Measurements from ENCODE around the gene ZBTB11. TPM values are rescaled to one million over a fixed set of nuclear protein-coding genes. Genes with fewer than 3 reads are reported as not detected.

ZBTB11 gene
- total and polyA plus RNA-seq, 7 donors: 3.0 to 24.4 (median 18.6) TPM

- no peak for DNase-seq
- intact Hi-C loops (cut with DNase I): no loop called here
- 69% methylated on average over 7 of the region's 7 CpGs for WGBS, 2 donors
- Histone ChIP-seq H3K27ac (no peak overlapping the region), H3K4me3 (no peak overlapping the region), H3K9me3 (no peaks in the 10 kb centered on the region), H3K36me3 (peaks cover 0 to under 1% (median 0%) of the 10 kb centered on the region in 4 donors), H3K4me1 (peaks cover 0 to 11% (median 8%) of the 10 kb centered on the region in 4 donors), H3K27me3 (no peaks in the 10 kb centered on the region)
- no peak for TF ChIP-seq POLR2A (IDR thresholded peaks at IDR 0.05)
- TF ChIP-seq, protein P1, sequence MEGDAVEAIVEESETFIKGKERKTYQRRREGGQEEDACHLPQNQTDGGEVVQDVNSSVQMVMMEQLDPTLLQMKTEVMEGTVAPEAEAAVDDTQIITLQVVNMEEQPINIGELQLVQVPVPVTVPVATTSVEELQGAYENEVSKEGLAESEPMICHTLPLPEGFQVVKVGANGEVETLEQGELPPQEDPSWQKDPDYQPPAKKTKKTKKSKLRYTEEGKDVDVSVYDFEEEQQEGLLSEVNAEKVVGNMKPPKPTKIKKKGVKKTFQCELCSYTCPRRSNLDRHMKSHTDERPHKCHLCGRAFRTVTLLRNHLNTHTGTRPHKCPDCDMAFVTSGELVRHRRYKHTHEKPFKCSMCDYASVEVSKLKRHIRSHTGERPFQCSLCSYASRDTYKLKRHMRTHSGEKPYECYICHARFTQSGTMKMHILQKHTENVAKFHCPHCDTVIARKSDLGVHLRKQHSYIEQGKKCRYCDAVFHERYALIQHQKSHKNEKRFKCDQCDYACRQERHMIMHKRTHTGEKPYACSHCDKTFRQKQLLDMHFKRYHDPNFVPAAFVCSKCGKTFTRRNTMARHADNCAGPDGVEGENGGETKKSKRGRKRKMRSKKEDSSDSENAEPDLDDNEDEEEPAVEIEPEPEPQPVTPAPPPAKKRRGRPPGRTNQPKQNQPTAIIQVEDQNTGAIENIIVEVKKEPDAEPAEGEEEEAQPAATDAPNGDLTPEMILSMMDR (IDR thresholded peaks at IDR 0.05): no peak
Measured at GRCh38 chr3:101722394-101723173, 45.7 kb upstream of the ZBTB11 start.

DNA sequence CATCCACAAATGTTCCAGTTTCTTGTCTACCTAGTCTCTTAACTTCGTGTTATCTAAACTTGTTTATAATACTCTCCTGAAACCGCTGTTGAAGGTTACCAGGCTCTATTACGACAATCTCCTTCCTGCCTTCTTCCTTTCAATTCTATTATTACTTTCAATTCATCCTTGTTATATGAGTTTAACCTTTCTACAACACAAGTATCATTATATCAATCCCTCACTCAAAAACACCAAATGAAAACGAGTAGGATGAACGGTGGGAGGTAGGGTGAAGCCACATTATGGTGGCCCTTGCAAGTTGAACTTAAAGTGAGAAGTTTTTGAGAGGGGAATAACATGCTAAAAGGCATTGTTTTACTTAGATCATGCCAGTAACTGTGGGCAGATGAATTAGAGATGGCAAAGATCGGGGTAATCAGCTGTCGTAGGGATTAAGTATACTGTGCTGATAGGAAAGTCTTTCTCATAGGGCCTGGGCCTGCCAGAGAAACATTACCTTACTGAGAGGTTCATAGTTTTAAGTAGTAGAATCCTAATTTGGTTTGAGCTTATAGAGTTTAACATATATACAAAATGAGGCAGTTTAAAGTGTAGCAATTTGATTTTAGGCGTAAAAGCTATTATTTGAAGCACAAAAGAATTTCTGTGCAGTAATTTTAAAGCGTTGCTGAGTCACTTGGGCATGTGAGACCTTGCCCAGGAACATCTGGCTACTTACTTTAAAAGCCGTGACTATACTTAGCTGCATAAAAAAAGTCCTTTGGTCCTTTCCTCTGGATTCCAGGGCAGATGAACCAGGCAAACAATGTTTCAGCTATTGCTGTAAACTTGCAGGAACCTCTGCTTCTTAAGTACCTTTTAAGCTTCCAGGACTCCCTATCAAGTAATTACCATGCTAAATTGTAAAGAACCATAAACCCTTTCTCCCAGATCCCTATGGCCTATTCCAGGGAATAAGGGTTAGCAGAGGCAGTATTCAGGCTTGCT lies 44.2 kb upstream of the ZBTB11 start:
- 66 to 76% methylated on average over 10 of the region's 10 CpGs for WGBS, 2 donors
- peaks cover 0 to 8% (median 7%) of the 10 kb centered on the region in 4 donors for H3K4me1 ChIP-seq
- H3K4me3 ChIP-seq: no peak overlapping the region
- no peak for DNase-seq
- intact Hi-C loops (cut with DNase I): no loop called here
- no peak for TF ChIP-seq EP300 (IDR thresholded peaks at IDR 0.05)
- TF ChIP-seq, protein P1 (IDR thresholded peaks at IDR 0.05): no peak
- TF ChIP-seq POLR2A (IDR thresholded peaks at IDR 0.05): no peak
- TF ChIP-seq POLR2AphosphoS5 (IDR thresholded peaks at IDR 0.05): no peak
- no peak overlapping the region for H3K27ac ChIP-seq
- no peaks in the 10 kb centered on the region for H3K27me3 ChIP-seq
- H3K36me3 ChIP-seq: no peaks in the 10 kb centered on the region
- H3K9me3 ChIP-seq: no peaks in the 10 kb centered on the region

GRCh38 chr3:101719604-101720185 lies 42.8 kb upstream of the ZBTB11 start:
- H3K27ac ChIP-seq: no peak overlapping the region
- H3K36me3 ChIP-seq: no peaks in the 10 kb centered on the region
- intact Hi-C loops (cut with DNase I): no loop called here
- no peaks in the 10 kb centered on the region for H3K9me3 ChIP-seq
- no peak for DNase-seq
- H3K27me3 ChIP-seq: no peaks in the 10 kb centered on the region
- WGBS, 2 donors: 96% methylated on average over 3 of the region's 3 CpGs
- TF ChIP-seq, protein P1 (IDR thresholded peaks at IDR 0.05): no peak
- TF ChIP-seq POLR2AphosphoS5 (IDR thresholded peaks at IDR 0.05): no peak
- H3K4me3 ChIP-seq: no peak overlapping the region
- H3K4me1 ChIP-seq: no peaks in the 10 kb centered on the region

- 77 to 84% methylated on average over 1 of the region's 1 CpG for WGBS, 2 donors
- TF ChIP-seq EP300 (IDR thresholded peaks at IDR 0.05): no peak
- TF ChIP-seq, protein P1 (IDR thresholded peaks at IDR 0.05): no peak
- TF ChIP-seq POLR2AphosphoS5 (IDR thresholded peaks at IDR 0.05): no peak
- TF ChIP-seq POLR2A (IDR thresholded peaks at IDR 0.05): no peak
- intact Hi-C loops (cut with DNase I): no loop called here
- H3K36me3 ChIP-seq: no peaks in the 10 kb centered on the region
- no peak overlapping the region for H3K27ac ChIP-seq
- H3K27me3 ChIP-seq: peaks cover 0 to 4% (median 0%) of the 10 kb centered on the region in 3 donors
- no peak for DNase-seq
- H3K4me1 ChIP-seq: no peaks in the 10 kb centered on the region
- no peak overlapping the region for H3K4me3 ChIP-seq
- H3K9me3 ChIP-seq: no peaks in the 10 kb centered on the region
Measured at GRCh38 chr3:101718455-101718854, 41.5 kb upstream of the ZBTB11 start.

Data from sigmoid colon (tissue), 7 donors.